Mammary epithelial cell (primary cell): ENCODE results near the gene ABCF3.

Experiments
- CTCF ChIP-seq, 2 donors: IDR thresholded peaks in 1 of 2; conservative IDR thresholded peaks in 1 of 2; 2 replicates each; pipeline ENCODE4 v1.5.1; 2011 to 2012; ENCODE audit warnings: inconsistent platforms in 2 of 2, low read length in 2 of 2, mild to moderate bottlenecking in 2 of 2, control low read depth in 1 of 2, low read depth in 1 of 2; ENCODE audit not compliant: insufficient read depth in 1 of 2; ENCODE audit errors: extremely low read depth in 1 of 2
- EZH2 ChIP-seq: IDR thresholded peaks from 2 replicates; pipeline ENCODE4 v1.6.1; 2012; ENCODE audit warnings: low read length, inconsistent platforms, borderline replicate concordance

- TF ChIP-seq EZH2 (no peak), CTCF (conservative IDR thresholded peaks at IDR 0.05 in 1 of 2, IDR thresholded peaks at IDR 0.05 in 1 of 2; ENCODE audit: extremely low read depth in 1 of 2, insufficient read depth in 1 of 2, low read depth in 1 of 2, low read length in 2 of 2) (no peak)
These were observed 14.8 kb downstream of the ABCF3 start for GRCh38 chr3:184200825-184201224.
